NOMO-1 treated with dmso at 0.1 percent for 144 hours (cell line): Measurements from ENCODE around the gene LMO1.
A peak's percentile ranks its signal among the peaks of the same experiment; 100 is the strongest.

ENCODE experiments used
- DNase-seq: peaks from one replicate; lab custom pipeline; 2025; ENCODE audit not compliant: unreplicated experiment; lab: John Stamatoyannopoulos, UW

The LMO1 gene

DNA sequence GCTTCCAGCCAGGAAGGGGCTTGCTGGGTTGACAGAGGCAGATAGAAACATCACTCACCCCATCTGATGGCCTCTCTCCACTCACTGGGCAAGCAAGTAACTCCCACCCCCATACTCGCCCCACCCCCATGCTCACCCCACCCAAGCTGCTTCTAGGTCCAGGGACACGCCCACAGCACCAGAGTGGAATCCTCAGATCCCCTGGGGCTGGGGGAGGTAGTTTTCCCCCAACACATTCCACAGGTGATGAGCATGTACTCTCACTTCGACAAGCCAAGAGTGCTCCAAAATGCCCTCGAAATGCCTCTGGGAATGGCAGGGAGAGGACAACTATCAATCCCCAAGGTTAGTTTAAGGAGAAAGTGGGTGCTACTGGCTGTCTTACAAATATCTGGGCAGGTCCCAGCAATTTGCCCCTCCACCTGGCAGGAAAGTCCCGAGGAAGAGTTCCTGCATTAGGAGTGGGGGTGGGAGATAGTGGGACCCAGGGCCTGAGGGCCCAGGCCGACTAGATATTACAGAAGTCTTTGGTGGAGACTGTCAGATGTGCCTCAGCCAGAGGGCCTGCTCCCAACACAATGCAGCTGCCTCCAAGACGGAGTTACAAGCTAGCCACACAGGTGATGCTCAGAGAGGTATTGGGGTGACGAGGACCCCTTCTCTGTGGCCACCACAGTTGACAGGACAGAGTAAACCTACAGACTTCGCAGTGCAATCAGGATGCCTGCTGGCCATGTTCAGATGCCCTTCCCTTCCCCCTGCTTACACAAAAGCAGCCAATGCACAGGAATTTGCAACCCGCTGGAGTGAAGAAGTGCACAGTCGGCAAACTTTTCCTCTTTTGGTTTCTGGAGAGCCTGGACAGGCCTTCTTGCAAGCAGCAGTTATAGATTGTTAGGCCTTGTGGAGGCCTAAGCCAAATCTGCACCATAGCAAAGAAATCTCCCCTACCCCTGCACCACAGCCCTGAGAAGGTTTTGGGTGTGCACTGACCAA, 2.9 kb upstream of the LMO1 start:
- no peak for DNase-seq

DNA sequence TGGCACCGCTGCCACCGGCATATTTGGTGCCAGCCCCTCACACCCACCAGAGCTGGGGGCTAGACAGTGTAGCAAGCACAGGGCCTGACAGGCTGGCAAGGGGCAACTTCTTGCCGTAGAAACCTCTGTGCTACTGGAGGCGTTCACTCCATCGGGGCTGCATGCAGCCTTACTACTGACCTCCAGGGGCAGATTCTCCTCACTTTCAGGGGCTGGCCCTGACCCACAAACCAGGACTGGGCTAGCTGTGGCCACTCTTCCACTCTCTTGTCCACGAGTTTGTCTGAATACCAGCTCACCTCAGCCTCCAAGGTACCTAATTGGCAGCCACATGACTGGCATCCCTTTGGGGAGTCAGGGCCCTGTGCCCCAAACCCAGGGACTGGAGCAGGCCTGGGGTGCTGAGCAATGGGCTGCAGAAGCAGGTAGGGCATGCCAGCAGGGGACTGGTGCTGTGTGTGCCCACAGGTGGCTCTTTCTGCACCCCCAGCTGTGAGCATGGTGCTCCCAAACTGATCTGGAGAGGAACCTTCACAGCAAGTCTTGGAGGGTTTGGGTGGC, 2.1 kb upstream of the LMO1 start:
- no peak for DNase-seq

DNA sequence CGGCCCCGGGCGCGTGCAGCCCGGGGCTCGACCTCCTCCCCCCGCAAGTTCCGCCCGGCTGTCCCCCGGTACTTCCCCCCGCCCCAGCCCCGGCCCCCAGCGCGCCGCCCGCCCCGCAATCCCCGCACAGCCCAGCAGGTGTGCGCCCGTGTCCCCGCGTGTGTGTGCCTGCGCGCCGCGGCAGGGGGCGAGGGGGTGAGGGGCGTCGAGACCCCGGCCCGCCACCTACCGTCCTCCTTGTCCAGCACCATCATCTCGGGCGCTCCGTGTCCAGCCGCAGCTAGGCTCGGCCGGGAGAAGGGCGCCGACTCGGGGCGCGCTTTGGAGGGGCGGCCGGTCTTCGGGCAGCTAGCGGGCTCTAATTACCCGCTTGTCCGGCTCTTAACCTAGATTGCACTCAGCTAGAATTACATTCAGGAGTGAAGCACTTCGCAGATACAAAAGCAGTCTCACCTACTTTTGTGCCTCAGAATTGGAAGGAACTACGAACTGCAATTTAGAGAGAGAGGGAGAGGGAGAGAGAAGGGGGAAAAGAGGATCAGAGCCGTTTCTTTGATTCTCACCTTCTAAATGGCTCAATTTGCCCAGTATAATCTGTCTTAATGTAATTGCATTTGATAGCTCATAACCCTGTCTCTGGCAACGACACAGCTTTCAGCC, 439 bp downstream of the LMO1 start:
- no peak for DNase-seq

DNA sequence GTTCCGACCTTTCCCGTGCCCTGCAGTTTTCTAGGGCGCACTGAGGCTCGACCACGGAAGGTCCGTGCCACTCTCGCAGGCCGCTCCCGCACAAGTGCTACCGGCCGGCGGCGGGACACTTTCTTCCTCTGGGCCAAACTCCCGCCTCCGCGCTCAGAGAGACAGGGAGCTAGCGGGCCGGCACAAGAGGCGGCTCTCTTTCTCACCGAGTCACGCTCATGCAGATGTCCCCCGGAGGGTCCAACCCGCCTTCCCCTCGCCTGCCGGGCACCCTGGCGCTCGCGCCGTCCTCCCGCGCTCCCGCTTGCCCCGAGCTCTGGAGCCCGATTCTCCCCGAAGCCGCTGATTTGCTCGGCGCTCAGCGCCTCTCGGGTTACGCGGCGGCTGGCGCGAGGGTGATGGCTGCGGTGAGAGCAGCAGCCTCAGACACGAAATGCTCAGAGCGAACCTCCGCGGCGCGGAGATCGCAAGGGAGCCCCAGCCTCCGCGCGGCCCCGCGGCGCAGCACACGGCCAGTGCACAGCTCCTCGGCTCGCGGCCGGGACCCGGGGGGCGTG, 1.0 kb downstream of the LMO1 start:
- no peak for DNase-seq

DNA sequence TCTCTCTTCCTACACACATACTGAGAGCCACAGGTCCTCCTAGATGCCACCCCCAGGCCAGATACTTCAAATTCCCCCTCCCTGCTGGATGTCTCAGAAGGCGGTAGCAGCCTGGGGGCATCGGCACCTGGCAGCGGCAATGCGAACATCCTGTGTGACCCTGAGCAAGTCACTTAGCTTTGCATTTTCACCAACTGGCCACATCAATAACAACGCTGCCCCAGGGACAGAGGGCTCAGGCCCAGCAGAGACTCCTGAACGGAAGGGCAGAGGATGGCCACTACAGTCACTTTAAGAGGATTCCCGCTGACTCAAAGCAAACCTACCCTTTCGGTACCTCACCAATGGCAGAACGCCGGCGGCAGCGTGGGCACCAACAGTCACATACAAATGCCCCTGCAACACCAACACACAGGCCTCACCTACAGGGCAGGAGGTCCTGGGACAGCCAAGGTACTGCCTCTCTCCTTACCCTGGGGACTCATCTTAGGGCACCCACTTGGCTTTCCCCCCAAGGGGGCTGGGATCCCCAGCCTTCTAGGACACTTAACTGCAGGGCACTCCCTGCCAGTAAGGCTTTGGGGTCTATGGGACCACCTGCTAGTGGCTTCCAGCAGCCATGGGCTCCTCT, 1.6 kb downstream of the LMO1 start:
- DNase-seq: no peak

DNA sequence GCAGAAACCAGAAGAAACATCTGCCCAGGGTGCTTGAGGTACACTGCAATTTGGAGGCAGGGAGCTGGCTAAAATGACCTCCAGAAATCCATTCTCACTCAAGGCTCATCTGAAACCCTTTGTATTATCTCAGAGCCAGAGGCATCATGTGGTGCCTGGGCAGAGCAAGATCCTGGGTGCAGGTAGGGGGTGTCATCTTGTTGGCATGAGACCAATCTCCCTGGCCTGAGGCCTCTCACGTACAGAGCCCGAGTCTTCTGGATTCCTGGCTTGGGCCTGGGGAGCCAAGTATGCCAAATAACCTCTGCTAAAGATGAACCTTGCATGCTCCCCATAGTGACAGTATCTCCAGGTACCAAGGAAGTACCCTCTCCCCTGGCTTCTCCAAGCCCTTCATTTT, 2.4 kb downstream of the LMO1 start:
- no peak for DNase-seq

DNA sequence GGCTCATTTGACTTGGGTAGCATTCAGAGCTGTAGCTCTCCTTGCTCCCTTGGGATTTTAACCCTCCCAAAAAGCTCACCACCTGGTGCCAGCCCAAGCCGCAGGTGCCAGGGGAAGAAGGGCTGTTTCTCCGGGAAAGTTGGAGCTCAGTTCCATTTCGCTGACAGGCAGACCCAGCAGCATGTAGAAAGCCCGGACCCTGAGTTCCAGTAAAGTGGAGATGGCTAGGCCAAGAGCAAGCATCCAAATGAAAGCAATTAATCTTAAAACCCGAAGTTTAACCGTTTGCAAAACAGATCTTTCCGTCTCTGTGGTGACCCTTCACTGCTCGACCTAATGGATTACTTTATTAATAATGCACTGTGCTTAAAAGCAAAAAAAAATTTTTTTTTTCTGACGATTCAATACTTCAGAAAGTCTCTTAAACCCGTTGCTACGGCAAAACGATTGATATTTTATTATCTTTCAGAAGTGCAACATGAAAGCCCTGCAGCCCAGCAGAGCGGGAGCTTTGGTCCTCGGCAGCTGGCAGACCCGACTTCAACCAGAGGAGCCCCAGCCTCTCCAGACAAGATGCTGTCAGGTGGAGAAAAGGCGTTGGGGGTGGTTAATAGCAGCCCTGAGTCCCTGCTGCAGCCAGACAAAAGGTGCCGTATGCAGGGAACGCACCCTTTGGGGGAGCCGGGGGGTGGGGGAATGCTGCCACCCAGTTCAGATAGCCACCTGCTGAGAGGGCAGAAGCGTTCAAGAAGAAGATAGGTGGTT, 3.3 kb downstream of the LMO1 start:
- DNase-seq: no peak

DNA sequence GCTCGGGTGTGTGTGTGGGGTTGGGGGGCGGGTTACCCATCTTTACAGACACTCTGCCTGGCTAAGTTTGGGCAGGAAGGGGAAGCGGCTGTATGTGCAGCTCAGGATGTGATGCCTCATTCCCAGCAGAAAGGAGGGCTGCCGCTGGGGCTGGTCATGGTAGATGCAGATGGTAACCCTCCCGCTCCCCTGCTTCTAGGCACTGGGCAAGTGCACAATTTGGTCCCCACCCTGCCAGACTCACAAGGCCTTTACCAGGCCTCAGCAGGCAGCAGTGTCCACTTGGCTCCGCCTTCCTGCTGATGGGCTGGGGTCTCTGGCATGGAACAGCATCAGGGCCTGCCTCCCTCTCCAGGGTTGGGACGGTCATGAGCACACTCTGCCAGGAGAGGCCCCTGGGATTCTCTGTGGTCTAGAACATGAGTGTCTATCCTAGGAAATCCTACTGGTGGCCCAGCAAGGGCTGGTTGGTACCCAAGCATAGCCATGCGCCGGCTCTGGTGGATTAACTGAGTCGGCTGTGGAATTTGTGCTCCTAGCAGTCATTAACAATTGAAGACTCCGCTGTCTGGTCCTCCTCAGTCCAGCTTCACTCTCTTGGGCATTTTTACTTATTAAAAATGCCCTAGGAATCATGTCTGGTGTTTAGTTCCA, 4.2 kb downstream of the LMO1 start:
- no peak for DNase-seq

DNA sequence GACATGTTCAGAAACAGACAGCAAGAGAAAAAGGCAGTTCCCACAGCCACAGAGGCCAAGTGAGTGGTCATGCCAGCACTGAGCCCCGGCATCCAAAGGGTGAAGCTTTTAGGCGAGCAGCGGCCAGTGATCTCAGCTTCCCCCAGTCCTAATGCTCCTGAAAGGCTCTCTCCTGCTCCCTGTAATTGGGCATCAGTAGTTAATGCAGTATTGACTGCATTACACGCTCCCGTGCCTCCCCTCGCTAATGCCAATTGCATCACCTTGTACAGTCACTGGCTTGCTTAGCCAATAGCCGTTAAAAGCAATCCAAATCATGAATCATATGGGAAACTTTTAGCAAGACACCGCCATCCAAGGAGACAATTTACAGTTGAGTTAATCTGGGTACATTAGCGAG, 4.9 kb downstream of the LMO1 start:
- DNase-seq: peak; percentile 78

DNA sequence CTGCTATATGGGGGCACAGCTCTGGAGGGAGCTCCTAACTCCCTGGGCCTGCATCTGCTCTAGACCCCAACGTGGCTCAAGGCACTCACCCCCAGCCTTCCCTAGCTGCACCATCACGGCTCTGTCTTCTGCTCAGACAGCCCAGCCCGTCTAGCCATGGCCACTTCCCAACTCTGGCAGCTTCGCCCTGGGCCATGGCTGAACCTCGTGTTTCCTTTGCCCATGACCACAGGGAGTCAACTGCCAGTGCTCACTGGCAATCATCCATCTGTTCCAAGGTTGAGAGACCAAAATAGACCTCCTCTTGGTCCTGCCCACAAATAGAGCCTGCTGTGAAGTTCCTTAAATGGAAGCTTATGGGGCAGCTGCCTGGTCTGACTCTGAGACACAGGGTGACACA, 5.4 kb downstream of the LMO1 start:
- no peak for DNase-seq

DNA sequence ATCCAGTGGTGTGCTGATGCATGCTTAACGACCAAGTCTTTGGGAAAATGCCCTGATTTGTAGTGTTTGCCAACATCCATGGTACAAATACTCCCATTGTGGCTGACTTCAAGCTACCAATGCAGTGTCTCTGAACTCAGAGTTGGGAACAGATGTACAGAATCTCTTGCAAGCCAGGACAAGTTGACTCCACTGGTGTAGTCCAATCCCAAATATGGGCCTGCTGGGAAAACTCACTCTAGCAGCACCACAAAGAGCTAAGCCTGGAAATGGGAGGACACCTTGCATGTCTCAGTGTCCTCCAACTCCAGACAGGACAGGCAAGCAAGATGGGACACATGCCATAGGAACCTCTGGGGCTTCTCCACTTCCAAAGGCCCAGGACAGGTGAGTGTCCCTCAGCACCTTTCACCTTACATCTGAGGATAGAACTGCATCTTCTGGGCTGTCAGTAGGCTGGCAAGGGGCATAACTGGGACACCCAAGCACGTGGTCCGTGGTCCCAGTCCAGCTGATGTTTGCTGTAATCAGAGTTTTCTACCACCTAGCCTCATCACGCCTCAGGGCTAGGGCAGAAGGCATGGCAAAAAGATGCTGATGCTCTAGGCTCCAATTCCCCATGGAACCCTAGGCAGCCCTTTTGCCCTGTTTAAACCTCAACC, 6.5 kb downstream of the LMO1 start:
- no peak for DNase-seq

DNA sequence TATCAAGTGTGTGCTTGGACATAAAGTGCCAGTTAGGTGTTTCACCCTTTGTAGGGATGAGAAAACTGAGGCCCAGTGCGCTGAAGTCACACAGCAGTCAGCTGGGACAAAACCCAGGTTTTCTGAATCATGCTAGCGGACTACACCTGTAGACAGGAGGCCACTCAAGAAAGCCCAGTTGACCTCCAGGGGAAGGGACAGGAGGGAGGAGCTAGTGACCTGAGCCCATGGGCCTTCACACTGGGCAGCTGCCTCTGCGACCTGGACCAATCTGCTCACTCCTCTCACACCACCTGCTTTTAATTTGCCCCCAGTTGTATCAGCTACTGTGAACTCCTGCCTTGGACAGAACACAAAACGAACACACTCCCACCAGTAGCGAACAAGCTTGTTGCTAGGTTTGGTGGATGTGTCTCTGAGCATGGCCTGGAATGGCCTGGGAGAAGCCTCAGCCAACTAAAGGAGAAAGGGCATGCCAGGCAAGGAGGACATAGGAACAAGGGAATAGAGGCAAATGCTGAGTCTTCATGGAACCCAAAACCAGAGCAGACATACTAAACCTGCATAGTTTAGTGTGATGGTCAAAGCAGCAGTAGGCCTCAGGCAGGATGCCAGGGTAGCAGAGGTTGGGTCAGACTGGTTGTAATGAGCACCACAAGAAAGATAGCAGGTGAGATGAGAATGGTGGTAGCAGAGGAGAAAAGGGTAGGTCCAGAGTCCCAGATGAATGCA, 7.2 kb downstream of the LMO1 start:
- DNase-seq: no peak

DNA sequence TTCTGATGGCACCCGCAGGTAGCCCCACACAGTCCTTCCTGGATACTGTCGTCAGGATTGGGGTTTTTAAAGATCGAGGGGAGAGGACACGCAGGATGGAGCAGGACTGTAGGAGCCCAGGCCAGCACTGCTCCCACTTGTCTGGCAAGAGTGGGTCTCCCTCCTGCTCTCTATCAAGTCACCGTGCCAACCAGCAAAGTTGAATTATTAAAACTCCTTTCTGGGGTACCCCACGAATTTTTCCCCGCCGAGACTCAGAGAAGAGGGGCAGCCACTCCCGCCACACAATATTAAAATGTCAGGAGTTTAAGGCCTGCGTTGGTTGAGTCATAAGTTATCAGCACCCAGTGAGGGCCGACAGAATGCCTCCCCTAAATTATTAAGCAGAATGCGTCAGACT, 10.1 kb downstream of the LMO1 start:
- no peak for DNase-seq

DNA sequence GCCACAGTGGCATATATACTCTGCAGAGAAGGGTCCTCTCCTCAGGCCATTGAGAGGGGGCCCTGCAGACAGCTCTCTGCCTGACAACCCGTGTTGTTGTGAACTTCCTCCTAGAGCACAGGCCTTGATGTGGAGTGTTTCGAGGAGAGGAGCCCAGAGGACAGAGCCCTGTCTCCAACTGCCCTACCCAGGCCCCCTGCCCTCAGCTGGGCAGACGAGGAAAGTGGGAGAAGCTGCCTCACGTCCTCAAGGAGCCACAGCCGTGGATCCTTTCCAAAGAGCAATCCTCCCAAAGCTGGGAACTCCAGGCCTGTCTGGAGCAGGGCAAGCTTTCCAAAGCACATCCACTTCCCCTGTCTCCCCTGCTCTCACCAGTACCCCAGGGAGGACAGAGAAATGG, 10.7 kb downstream of the LMO1 start:
- DNase-seq: no peak

DNA sequence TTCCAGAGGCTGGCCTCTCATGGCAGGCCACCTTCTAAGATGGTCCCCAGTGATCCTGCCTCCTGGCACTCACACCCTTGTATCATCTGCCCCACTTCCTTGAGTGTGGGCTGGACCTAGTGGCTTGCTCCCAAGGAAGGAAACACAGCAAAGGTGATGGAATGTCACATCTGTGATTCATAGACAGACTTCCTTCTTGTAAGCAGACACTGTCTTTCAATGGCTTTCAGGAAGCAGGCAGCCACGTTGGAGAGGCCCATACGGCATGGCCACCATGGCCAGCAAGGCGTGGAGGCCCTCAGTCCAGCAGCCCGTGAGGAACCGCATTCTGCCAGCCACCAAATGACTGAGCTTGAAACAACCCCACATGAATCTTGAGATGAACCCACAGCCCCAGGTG, 11.3 kb downstream of the LMO1 start:
- DNase-seq: no peak

DNA sequence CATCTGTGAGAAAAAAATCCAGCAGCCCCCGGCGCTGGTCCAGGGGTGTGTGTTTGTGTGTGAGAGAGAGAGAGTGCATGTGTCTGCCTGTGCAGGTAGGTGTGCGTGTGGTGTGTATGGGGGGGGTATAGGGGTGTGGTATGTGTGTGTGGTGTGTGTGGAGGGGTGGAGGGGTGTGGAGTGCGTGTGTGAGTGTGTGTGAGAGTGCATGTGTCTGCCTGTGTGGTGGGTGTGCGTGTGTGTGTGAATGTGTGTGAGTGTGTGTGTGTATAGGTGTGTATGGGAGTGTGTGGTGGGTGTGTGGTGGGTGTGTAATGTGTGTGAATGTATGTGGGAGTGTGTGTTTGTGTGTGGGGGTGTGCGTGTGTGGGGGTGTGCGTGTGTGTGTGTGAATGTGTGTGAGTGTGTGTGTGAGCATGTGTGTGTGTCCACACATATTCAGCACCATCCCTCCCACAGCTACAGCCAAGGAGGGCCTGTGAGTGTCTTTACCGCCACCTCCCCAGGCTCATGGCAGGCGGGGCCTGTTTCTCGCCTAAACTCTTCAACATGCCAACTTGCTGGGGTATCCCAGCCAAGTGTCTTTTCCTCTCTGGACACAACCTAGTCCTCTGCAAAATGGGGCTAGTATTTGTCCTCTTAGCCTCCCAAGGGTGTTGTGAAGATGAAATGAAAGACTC, 11.9 kb downstream of the LMO1 start:
- DNase-seq: no peak

DNA sequence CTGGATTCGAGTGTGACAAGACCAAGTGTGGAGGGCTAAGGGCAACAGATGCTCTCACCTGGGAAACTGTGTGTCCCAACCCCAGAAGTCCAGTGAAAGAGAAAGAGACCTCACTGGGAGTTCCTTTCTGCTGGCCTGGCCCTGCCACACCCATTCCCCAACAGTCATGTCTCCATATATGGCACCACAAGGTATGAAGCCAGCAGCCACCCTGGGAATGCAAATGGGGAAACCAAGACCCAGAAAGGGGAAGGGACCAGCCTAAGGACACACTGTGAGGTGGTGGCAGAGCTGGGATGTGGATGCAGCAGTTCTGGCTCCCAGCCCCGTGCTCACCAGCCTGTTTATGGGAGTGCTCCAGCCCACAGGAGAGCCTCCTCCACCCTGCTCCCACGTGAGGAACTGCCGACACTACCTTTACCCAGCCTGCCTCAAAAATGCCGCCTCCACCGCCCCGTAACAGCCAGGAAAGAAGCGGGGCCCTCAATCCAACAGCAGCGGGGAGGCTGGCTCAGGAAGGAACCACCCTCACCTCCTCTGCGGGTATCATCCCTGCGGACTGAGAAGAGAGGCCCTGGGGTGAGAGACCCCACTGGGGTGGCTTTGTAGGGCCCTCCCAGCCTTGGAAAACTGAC, 12.6 kb downstream of the LMO1 start:
- DNase-seq: no peak

DNA sequence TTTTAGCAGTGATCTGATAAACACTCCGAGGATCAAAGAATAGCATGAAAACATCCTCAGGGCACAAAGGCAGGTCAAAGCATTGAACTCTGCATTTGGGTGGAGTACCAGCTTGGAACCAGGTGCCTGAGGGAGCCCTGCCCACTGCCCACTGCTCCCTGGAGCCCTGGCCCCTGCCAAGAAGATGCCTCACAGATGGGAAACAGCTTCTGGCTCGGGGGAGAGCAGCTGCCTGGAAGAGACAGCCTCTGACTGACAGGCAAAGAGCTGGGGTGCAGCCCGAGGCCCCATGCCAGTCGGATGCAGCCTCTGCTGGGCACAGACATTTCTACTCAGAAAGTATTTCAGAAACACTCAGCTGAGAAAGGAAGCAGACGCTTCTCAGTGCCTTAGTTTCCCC, 13.2 kb downstream of the LMO1 start:
- DNase-seq: no peak
